HCT116 (cell line): Measurements from ENCODE around the gene SERPINB6. TPM values are rescaled to one million over a fixed set of nuclear protein-coding genes. Genes with fewer than 3 reads are reported as not detected.

Experiments used
- ATAC-seq: fragments of 200-7000 bp; cut with Tn5 transposase; 2 replicates; pipeline ENCODE4 v1.9.1; 2020; ENCODE audit warnings: mild to moderate bottlenecking, moderate library complexity
- BruUV-seq: library from RNA; stranded (reverse); fragments of 400-500 nt; replicated peaks from 2 replicates; lab custom pipeline; 2021; lab: Mats Ljungman, UMichigan
- CTCF ChIA-PET: fragments of 300-600 bp; sonication (Branson Sonifier 250); formaldehyde crosslinking; loops from one replicate; lab custom pipeline; 2021; ENCODE audit warnings: antibody characterized with exemption; lab: Charles Lee
- POLR2A ChIA-PET: fragments of 300-600, 350-600 bp; sonication (Branson Sonifier 250); formaldehyde crosslinking; loops from one replicate; lab custom pipeline; 2021; ENCODE audit warnings: antibody characterized with exemption; lab: Charles Lee
- RAD21 ChIA-PET, 2 experiments: fragments of 300-600 bp; sonication (Branson Sonifier 250); formaldehyde crosslinking; loops; one replicate each; lab custom pipeline; 2023; ENCODE audit warnings: low total read pairs in 2 of 2; ENCODE audit not compliant: uncharacterized antibody in 2 of 2, unreplicated experiment in 2 of 2, low non-redundant PET in 1 of 2; lab: Charles Lee
- DNase-seq: peaks from one replicate; pipeline ENCODE4 v3.0.0-alpha.2; 2010; ENCODE audit warnings: low read depth, low spot score
- H2AFZ ChIP-seq: fragments of 200-600 bp; shearing (Covaris generic), sonication (generic); 2 replicates; pipeline ENCODE4 v1.6.1; 2017; ENCODE audit warnings: low read depth, mixed run types, mixed read lengths, antibody characterized with exemption, low read length; ENCODE audit not compliant: poor library complexity, severe bottlenecking
- H3K27ac ChIP-seq: 2 replicates; pipeline ENCODE4 v1.5.1; 2012; ENCODE audit warnings: low read depth, low read length
- H3K27me3 ChIP-seq: fragments of 200-600 bp; sonication (generic); 2 replicates; pipeline ENCODE4 v1.6.1; 2016; ENCODE audit warnings: mixed run types, low read length, mixed read lengths; ENCODE audit not compliant: insufficient read depth
- H3K36me3 ChIP-seq, 2 experiments: fragments of 200-500 bp in 1 of 2; fragments of 200-600 bp in 1 of 2; sonication (Bioruptor generic) in 1 of 2; sonication (generic) in 1 of 2; 2 replicates each; pipeline versions ENCODE4 v1.5.1 to v1.6.1; 2014 to 2016; ENCODE audit warnings: low read length in 2 of 2, inconsistent platforms in 1 of 2, mixed read lengths in 1 of 2, mixed run types in 1 of 2; ENCODE audit not compliant: insufficient read depth in 2 of 2, control insufficient read depth in 1 of 2
- H3K4me1 ChIP-seq, 2 experiments: fragments of 200-600 bp in 1 of 2; sonication (generic) in 1 of 2; 2 replicates each; pipeline versions ENCODE4 v1.5.1 to v1.6.1; 2012 to 2017; ENCODE audit warnings: low read length in 2 of 2, inconsistent platforms in 1 of 2, mild to moderate bottlenecking in 1 of 2, mixed read lengths in 1 of 2, mixed run types in 1 of 2, moderate library complexity in 1 of 2; ENCODE audit not compliant: insufficient read depth in 2 of 2, control insufficient read depth in 1 of 2
- H3K4me2 ChIP-seq: fragments of 200-600 bp; sonication (generic); 2 replicates; pipeline ENCODE4 v1.6.1; 2017; ENCODE audit warnings: mixed run types, low read length, mixed read lengths
- H3K4me3 ChIP-seq, 2 experiments: fragments of 200-600 bp in 1 of 2; sonication (generic) in 1 of 2; replicated peaks in 1 of 2; 2 replicates each; pipeline ENCODE4 v1.5.1; 2011 to 2016; ENCODE audit warnings: low read length in 2 of 2, control low read depth in 1 of 2, low read depth in 1 of 2, mild to moderate bottlenecking in 1 of 2, mixed read lengths in 1 of 2, mixed run types in 1 of 2
- H3K79me2 ChIP-seq: fragments of 200-600 bp; sonication (generic); 2 replicates; pipeline ENCODE4 v1.6.1; 2017; ENCODE audit warnings: mild to moderate bottlenecking, mixed run types, low read length, moderate library complexity, mixed read lengths; ENCODE audit not compliant: insufficient read depth
- H3K9ac ChIP-seq: fragments of 200-600 bp; sonication (generic); 2 replicates; pipeline ENCODE4 v1.6.1; 2016; ENCODE audit warnings: low read length, mixed read lengths
- H3K9me2 ChIP-seq: fragments of 200-600 bp; sonication (generic), shearing (Covaris generic); 2 replicates; pipeline ENCODE4 v1.6.1; 2017; ENCODE audit warnings: mixed run types, mild to moderate bottlenecking, moderate library complexity; ENCODE audit not compliant: insufficient read depth
- H3K9me3 ChIP-seq, 2 experiments: fragments of 200-500 bp in 1 of 2; fragments of 200-600 bp in 1 of 2; sonication (Bioruptor generic) in 1 of 2; sonication (generic) in 1 of 2; 2 replicates each; pipeline ENCODE4 v1.6.1; 2014 to 2017; ENCODE audit warnings: low read length in 2 of 2, mixed read lengths in 2 of 2, inconsistent platforms in 1 of 2, low read depth in 1 of 2, mild to moderate bottlenecking in 1 of 2, mixed run types in 1 of 2, moderate library complexity in 1 of 2; ENCODE audit not compliant: control insufficient read depth in 1 of 2, insufficient read depth in 1 of 2
- H4K20me1 ChIP-seq: fragments of 200-600 bp; sonication (generic), shearing (Covaris generic); 2 replicates; pipeline ENCODE4 v1.6.1; 2017; ENCODE audit warnings: mixed run types, mild to moderate bottlenecking, moderate library complexity; ENCODE audit not compliant: insufficient read depth
- ATF3 ChIP-seq: IDR thresholded peaks from 2 replicates; pipeline ENCODE4 v1.6.1; 2012
- EGR1 ChIP-seq: IDR thresholded peaks from 2 replicates; pipeline ENCODE4 v1.6.1; 2012; ENCODE audit warnings: low read depth
- EZH2phosphoT487 ChIP-seq: fragments of 200-600 bp; IDR thresholded peaks from 2 replicates; pipeline ENCODE4 v1.6.1; 2018; ENCODE audit warnings: antibody characterized with exemption, borderline replicate concordance
- POLR2A ChIP-seq: IDR thresholded peaks from 2 replicates; pipeline ENCODE4 v1.7.0; 2011; ENCODE audit warnings: borderline replicate concordance; ENCODE audit not compliant: insufficient read depth, insufficient read length; ENCODE audit errors: extremely low read depth
- POLR2AphosphoS5 ChIP-seq: IDR thresholded peaks from 2 replicates; pipeline ENCODE4 v1.6.1; 2011; ENCODE audit warnings: mild to moderate bottlenecking, low read depth, low read length, moderate library complexity
- SIN3A ChIP-seq: IDR thresholded peaks from 2 replicates; pipeline ENCODE4 v1.6.1; 2012; ENCODE audit warnings: low read depth
- SP1 ChIP-seq: IDR thresholded peaks from 2 replicates; pipeline ENCODE4 v1.6.1; 2012; ENCODE audit warnings: low read depth
- intact Hi-C: fragments of 100-400 bp; cut with micrococcal nuclease; formaldehyde crosslinking; loops from 2 replicates; pipeline ENCODE4 v1.10.0; 2022
- total RNA-seq: library from RNA; stranded (reverse); gene quantifications from one replicate; pipeline ENCODE4 v1.2.1, GENCODE V29; 2021; ENCODE audit not compliant: unreplicated experiment

SERPINB6 gene
- total RNA-seq, 1 experiment from 2014 or later, result 103 TPM

DNA sequence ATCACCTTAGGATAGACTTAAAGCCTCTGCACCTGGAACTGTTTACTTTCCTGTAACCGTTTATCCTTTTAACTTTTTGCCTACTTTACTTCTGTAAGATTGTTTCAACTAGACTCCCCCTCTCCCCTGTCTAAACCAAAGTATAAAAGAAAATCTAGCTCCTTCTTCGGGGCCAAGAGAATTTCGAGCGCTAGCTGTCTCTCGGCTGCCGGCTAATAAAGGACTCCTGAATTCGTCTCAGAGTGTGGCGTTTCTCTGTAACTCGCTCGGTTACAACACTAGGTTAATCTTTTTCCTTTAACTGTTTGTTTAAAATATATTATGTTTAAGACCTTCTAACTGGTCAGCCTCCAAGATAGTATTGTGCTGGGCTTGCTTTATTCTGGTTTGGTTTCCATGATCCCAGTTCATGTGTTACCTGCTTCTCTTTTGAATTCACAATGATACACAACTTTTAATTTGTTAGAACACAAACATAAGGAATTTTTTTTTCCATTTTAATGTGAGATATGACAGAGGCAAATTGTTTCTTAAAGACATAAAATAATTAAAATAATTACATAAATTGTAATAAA, 19.7 kb upstream of the SERPINB6 start:
- Histone ChIP-seq H3K4me1 (peaks cover 21 to 41% of the 10 kb centered on the region in 2 experiments), H3K27ac (no peak overlapping the region), H3K27me3 (no peaks in the 10 kb centered on the region), H3K4me3 (no peak overlapping the region), H3K9me3 (no peaks in the 10 kb centered on the region), H4K20me1 (no peaks in the 10 kb centered on the region), H3K9me2 (no peaks in the 10 kb centered on the region), H3K79me2 (no peaks in the 10 kb centered on the region), H3K4me2 (no peak overlapping the region), H3K9ac (no peak overlapping the region), H3K36me3 (no peaks in the 10 kb centered on the region), H2AFZ (no peak overlapping the region)
- TF ChIP-seq POLR2A (no peak), EGR1 (no peak), ATF3 (no peak)
- DNase-seq (no peak), ATAC-seq (no peak)
- CTCF ChIA-PET, result interaction anchor here (1.0 to 3.5 kb wide), 2 partner anchors 9 to 38 kb away, joined by 3 to 58 read pairs; partner anchors contain the start of gene NQO2
- BruUV-seq, result no TSS peak
- intact Hi-C loops, result no loop called here
- POLR2A ChIA-PET, result interaction anchor here (1.3 to 3.4 kb wide), 5 partner anchors 9 to 200 kb away, joined by 3 to 22 read pairs (median 6); partner anchors contain the start of genes NQO2 and SERPINB1
- RAD21 ChIA-PET, result no interaction called here

GRCh38 chr6:2990248-2990931, 19.0 kb upstream of the SERPINB6 start:
- TF ChIP-seq POLR2AphosphoS5 (no peak; the same call in 1 of the 2 replicates), SP1 (no peak), EZH2phosphoT487 (no peak), SIN3A (no peak)
- intact Hi-C loops, result no loop called here
- Histone ChIP-seq H3K27ac (peak overlapping the region; percentile 92), H3K9ac (peak overlapping the region; percentile 77), H3K4me2 (peak overlapping the region; percentile 79), H3K36me3 (no peaks in the 10 kb centered on the region), H3K9me2 (no peaks in the 10 kb centered on the region), H3K79me2 (no peaks in the 10 kb centered on the region), H2AFZ (no peak overlapping the region), H3K4me3 (peak overlapping the region; percentile 57 to 62), H3K27me3 (no peaks in the 10 kb centered on the region), H3K4me1 (peaks cover 26 to 47% of the 10 kb centered on the region in 2 experiments), H3K9me3 (no peaks in the 10 kb centered on the region), H4K20me1 (no peaks in the 10 kb centered on the region)
- ChIA-PET POLR2A (interaction anchor here (1.0 to 3.4 kb wide), 11 partner anchors 8 to 199 kb away, joined by 3 to 22 read pairs (median 8); partner anchors contain the start of genes NQO2 and SERPINB1), CTCF (interaction anchor here (0.9 to 3.5 kb wide), 9 partner anchors 7 to 252 kb away, joined by 3 to 58 read pairs (median 4); partner anchors contain the start of gene NQO2), RAD21 (no interaction called here)
- ATAC-seq, result no peak
- TSS peak; percentile 85 for BruUV-seq
- no peak for DNase-seq
